D721Med (cell line): ENCODE measurements around the gene ZDHHC13.

Source experiments
- DNase-seq: peaks from one replicate; pipeline ENCODE4 v3.0.0; 2011; ENCODE audit warnings: low spot score; ENCODE audit not compliant: insufficient read length
- FAIRE-seq: peaks from 2 replicates; lab custom pipeline; 2011; peaks lifted over from hg19 to GRCh38; lab: Jason Lieb, UNC
- TF ChIP-seq, protein P1 (sequence below): IDR thresholded peaks from 2 replicates; pipeline ENCODE4 v1.5.1; 2012; ENCODE audit warnings: mild to moderate bottlenecking, control low read depth; ENCODE audit not compliant: insufficient read depth; ENCODE audit errors: missing control alignments

Gene ZDHHC13

GRCh38 chr11:19077965-19078364 lies 39.0 kb upstream of the ZDHHC13 start:
- no peak for FAIRE-seq
- no peak for DNase-seq
- TF ChIP-seq, protein P1, sequence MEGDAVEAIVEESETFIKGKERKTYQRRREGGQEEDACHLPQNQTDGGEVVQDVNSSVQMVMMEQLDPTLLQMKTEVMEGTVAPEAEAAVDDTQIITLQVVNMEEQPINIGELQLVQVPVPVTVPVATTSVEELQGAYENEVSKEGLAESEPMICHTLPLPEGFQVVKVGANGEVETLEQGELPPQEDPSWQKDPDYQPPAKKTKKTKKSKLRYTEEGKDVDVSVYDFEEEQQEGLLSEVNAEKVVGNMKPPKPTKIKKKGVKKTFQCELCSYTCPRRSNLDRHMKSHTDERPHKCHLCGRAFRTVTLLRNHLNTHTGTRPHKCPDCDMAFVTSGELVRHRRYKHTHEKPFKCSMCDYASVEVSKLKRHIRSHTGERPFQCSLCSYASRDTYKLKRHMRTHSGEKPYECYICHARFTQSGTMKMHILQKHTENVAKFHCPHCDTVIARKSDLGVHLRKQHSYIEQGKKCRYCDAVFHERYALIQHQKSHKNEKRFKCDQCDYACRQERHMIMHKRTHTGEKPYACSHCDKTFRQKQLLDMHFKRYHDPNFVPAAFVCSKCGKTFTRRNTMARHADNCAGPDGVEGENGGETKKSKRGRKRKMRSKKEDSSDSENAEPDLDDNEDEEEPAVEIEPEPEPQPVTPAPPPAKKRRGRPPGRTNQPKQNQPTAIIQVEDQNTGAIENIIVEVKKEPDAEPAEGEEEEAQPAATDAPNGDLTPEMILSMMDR = no peak

GRCh38 chr11:19079643-19080440 lies 37.1 kb upstream of the ZDHHC13 start:
- no peak for FAIRE-seq
- no peak for DNase-seq
- TF ChIP-seq, protein P1 = no peak

- no peak for DNase-seq
- TF ChIP-seq, protein P1 = no peak
- FAIRE-seq = no peak
Observed at GRCh38 chr11:19080579-19080993, 36.4 kb upstream of the ZDHHC13 start.

DNA sequence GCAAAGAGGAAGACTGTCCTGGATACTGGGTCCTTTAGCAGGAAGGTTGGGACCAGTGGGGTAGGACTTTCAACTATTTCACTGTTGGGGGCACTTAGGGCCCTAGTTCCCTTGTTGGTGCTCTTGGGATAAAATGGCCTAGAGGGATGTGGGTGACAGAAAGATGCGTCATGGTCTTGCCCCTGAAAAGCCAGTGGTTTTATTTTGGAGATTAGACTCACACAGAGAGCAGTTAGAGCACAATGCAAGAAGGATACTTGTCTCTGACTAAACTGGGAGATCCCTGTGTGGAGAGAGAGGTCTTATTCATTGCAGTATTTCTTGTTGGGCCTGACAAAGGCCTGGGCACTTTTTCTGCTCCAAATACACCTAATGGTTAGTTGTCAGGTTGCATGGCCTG lies 33.8 kb upstream of the ZDHHC13 start:
- DNase-seq = no peak

GRCh38 chr11:19084661-19085315 lies 32.2 kb upstream of the ZDHHC13 start:
- TF ChIP-seq, protein P1 = no peak
- DNase-seq (no peak), FAIRE-seq (no peak)

More for the DNA sequence above, 33.8 kb upstream of the ZDHHC13 start:
- TF ChIP-seq, protein P1 = no peak
- FAIRE-seq = no peak

DNA sequence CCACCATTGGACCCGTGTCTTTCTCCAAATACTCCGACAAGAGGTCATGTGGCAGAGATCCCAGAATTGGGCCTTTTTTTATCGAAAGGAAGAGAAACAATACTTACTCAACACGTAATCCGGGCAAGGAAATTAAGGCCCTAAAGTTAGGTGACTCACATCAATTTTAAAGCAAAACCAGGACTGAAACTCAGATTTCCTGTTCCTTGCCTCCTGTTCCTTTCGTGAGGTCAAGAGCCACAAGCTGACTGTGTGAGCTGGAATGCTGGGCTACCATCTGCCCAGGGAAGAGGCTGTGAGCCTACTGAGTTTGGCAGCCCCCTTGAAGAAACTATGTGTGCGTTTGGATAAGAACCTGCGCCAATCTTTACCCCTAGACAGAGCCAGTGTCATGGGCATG lies 29.3 kb upstream of the ZDHHC13 start:
- no peak for DNase-seq
- TF ChIP-seq, protein P1 = no peak
- no peak for FAIRE-seq

GRCh38 chr11:19088791-19089190 lies 28.2 kb upstream of the ZDHHC13 start:
- FAIRE-seq = no peak
- TF ChIP-seq, protein P1 = no peak
- DNase-seq = no peak
